ENCODE measurements around the gene NUF2. TPM values are rescaled to one million over a fixed set of nuclear protein-coding genes. Genes with fewer than 3 reads are reported as not detected.

The NUF2 gene
- total and polyA plus RNA-seq, 2 donors (not counting 3 experiments of a cell fraction or from before 2014, with no cell fraction given): 14.3 to 38.6 TPM

GRCh38 chr1:163378554-163378953 is 56.8 kb downstream of the NUF2 start:
- CTCF ChIA-PET: interaction anchor here (1.0 kb wide), 1 partner anchor 15 kb away, joined by 4 read pairs; no protein-coding TSS in a partner anchor
- no TSS peak for BruUV-seq (replicated peaks)

More at GRCh38 chr1:163378554-163378953, 56.8 kb downstream of the NUF2 start:
- Histone ChIP-seq H3K79me2 (ENCODE audit: control insufficient read depth, insufficient read depth, low read length) (no peaks in the 10 kb centered on the region), H3K27me3 (ENCODE audit: control insufficient read depth in 2 of 2, insufficient read depth in 2 of 2, low read length in 2 of 2) (peaks cover 0 to 3% of the 10 kb centered on the region in 2 experiments), H3K9ac (replicated peaks; ENCODE audit: extremely low read depth, insufficient read depth, low read length) (no peak overlapping the region), H3K4me2 (ENCODE audit: insufficient read depth, low read length) (no peak overlapping the region), H2AFZ (ENCODE audit: low read depth, low read length) (no peak overlapping the region), H3K27ac (ENCODE audit: insufficient read depth, low read depth, low read length) (no peak overlapping the region), H3K9me3 (replicated peaks; ENCODE audit: control insufficient read depth, insufficient read depth, low read length) (no peaks in the 10 kb centered on the region), H3K4me1 (ENCODE audit: control insufficient read depth, extremely low read depth, insufficient read depth, low read length) (no peaks in the 10 kb centered on the region), H3K4me3 (replicated peaks in 1 of 3; ENCODE audit: insufficient read depth in 1 of 3, low read depth in 1 of 3, low read length in 3 of 3) (no peak overlapping the region), H4K20me1 (replicated peaks; ENCODE audit: control insufficient read depth, extremely low read depth, insufficient read depth, low read length) (no peaks in the 10 kb centered on the region), H3K36me3 (ENCODE audit: control insufficient read depth in 2 of 2, extremely low read depth in 1 of 2, insufficient read depth in 2 of 2, low read length in 2 of 2) (no peaks in the 10 kb centered on the region), H3K9me1 (replicated peaks; ENCODE audit: control insufficient read depth, extremely low read depth, insufficient read depth, low read length) (no peaks in the 10 kb centered on the region)
- dilution Hi-C loops (cut with MboI; ENCODE audit: extremely low pct_ligation_motif_present, low sequenced_read_pairs): no loop called here
- no peak for TF ChIP-seq GATA2 (IDR thresholded peaks at IDR 0.05; ENCODE audit: insufficient read depth, insufficient read length, low read depth, low read length)
- TF ChIP-seq CTCF (IDR thresholded peaks at IDR 0.05; ENCODE audit: extremely low read depth in 1 of 2, insufficient read depth in 1 of 2, low read depth in 1 of 2, low read length in 2 of 2): no peak
- no peak for TF ChIP-seq FOS (IDR thresholded peaks at IDR 0.05; ENCODE audit: borderline replicate concordance, insufficient read depth, low read length)
- no peak for TF ChIP-seq MYC (IDR thresholded peaks at IDR 0.05; ENCODE audit: low read depth, low read length)
- no peak for TF ChIP-seq MAX (IDR thresholded peaks at IDR 0.05; ENCODE audit: insufficient read depth, insufficient read length)
- TF ChIP-seq POLR2A (IDR thresholded peaks at IDR 0.05; ENCODE audit: low read depth, low read length): no peak
- TF ChIP-seq JUN (IDR thresholded peaks at IDR 0.05; ENCODE audit: borderline replicate concordance, insufficient read depth, insufficient read length, low read depth): no peak
- TF ChIP-seq POLR2AphosphoS5 (IDR thresholded peaks at IDR 0.05; ENCODE audit: insufficient read depth, low read depth, low read length): no peak
- TF ChIP-seq EZH2 (IDR thresholded peaks at IDR 0.05; ENCODE audit: borderline replicate concordance, low read depth, low read length, severe bottlenecking): no peak
- intact Hi-C loops (cut with micrococcal nuclease): no loop called here
- FAIRE-seq (no peak), DNase-seq (ENCODE audit: low read depth, low spot score) (no peak)
- POLR2A ChIA-PET: no interaction called here
